Right lobe of liver (tissue), 6 donors: ENCODE results near the gene IFNA13. TPM values are rescaled to one million over a fixed set of nuclear protein-coding genes. Genes with fewer than 3 reads are reported as not detected.

Experiments used
- ATAC-seq, 4 donors: fragments of 200-7000 bp; cut with Tn5 transposase; one replicate each; pipeline ENCODE4 v1.9.1; 2020; ENCODE audit warnings: mild to moderate bottlenecking in 4 of 4, moderate library complexity in 4 of 4
- DNase-seq, 3 donors: peaks; one replicate each; pipeline ENCODE4 v3.0.0-alpha.2; 2020
- H3K27ac ChIP-seq, 3 donors: fragments of 200-600 bp; one replicate each; pipeline ENCODE4 v1.8.0; 2022
- H3K27me3 ChIP-seq, 2 donors: fragments of 200-600 bp; one replicate each; pipeline ENCODE4 v1.8.0; 2022
- H3K36me3 ChIP-seq, 4 donors: fragments of 200-600 bp; sonication (generic) in 1 of 4; one replicate each; pipeline versions ENCODE4 v1.5.1 to v1.8.0; 2017 to 2022; ENCODE audit warnings: control low read depth in 1 of 4
- H3K4me1 ChIP-seq, 4 donors: fragments of 200-600 bp; sonication (generic) in 1 of 4; one replicate each; pipeline versions ENCODE4 v1.5.1 to v1.8.0; 2017 to 2022; ENCODE audit warnings: control low read depth in 1 of 4
- H3K4me3 ChIP-seq, 3 donors: fragments of 200-600 bp; one replicate each; pipeline ENCODE4 v1.8.0; 2022
- H3K9me3 ChIP-seq, 4 donors: fragments of 200-600 bp; sonication (generic) in 1 of 4; one replicate each; pipeline versions ENCODE4 v1.5.1 to v1.8.0; 2017 to 2022; ENCODE audit warnings: control low read depth in 1 of 4
- POLR2A ChIP-seq: fragments of 450-650 bp; IDR thresholded peaks from one replicate; pipeline ENCODE4 v1.6.1; 2017; ENCODE audit warnings: antibody characterized with exemption, mild to moderate bottlenecking
- WGBS: methylation state at CpG from one replicate; pipeline ENCODE4 v1.1.6; 2018; ENCODE audit warnings: low coverage, low lambda C conversion rate; ENCODE audit not compliant: insufficient coverage; ENCODE audit errors: missing lambda C conversion rate; 5-methylcytosine and 5-hydroxymethylcytosine counted together
- intact Hi-C, 2 donors: fragments of 100-400 bp; cut with DNase I; formaldehyde crosslinking; loops; one replicate each; pipeline versions ENCODE4 v1.11.2 to v1.14.1; 2022
- total RNA-seq, 6 experiments: library from RNA; depleted of rRNA in 2 of 6; stranded (reverse); fragments of >200 nt in 2 of 6; fragmentation: NEBNext Ultra II Directional in 3 of 6; extraction: Animal tissue kit (Norgen Biotek cat#: 25700) in 3 of 6; gene quantifications; one replicate each; pipeline versions ENCODE4 v1.1.0 to v1.2.4, GENCODE V29; 2016 to 2023
- TF ChIP-seq, protein P1 (sequence below), 4 donors: fragments of 200-600 bp in 3 of 4; fragments of 450-650 bp in 1 of 4; IDR thresholded peaks; one replicate each; pipeline versions ENCODE4 v1.5.1 to v1.8.0; 2016 to 2022; ENCODE audit warnings: antibody characterized with exemption in 4 of 4, mild to moderate bottlenecking in 2 of 4
- donor health status: DM: no; HTN: yes; CAD: no.
- donor health status: DM: no; HTN: no; CAD: no.
- donor health status: DM: no; HTN: no; CAD: no.
- donor health status: DM: no; HTN: yes; CAD: no.
- donor health status: DM: no; HTN: yes; CAD: no.

The IFNA13 gene
- total RNA-seq, 6 experiments from 2014 or later = not detected

DNA sequence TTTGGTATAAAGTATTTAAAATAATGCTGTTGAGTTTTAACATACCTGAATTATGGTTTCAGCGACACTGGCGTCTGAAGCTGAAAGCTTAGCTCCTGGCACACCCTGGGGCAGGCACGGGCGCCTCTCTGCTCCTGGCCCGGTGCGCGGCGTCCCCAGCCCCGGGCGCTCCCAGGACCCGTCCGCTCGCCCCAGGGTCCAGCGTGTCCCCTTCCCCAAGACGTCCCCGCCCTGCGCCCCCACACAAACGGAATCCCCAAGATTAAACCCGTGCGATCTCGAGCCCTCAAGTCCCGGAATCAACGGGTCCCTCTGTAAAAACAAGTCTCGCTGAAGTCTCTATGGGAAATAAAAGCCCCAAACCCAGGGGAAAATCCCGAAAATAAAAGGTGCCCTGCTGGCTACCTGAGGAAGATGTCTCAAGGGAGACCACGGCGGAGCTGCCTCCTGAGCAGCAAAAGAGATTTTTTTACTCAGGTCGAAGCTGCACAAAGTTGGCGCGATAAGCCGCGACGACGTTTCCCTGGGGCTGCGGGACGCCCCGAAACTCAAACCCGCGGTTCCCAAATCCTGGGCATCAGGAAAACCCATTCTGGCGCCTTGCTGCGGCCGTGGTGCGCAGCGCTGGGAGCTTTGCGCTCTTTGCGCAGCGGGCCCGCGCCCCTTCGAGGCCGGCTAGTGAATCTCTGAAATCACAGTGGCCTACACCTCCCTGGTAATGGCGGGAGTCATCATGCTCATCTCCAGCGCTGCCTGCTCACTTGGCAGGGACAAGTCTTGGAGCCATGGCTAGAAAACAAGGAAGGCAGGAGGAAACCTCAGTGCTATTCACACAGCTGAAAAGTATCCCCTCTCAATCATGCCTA is 34.8 kb upstream of the IFNA13 start:
- DNase-seq (no peak), ATAC-seq (peak in 3 of 4 donors; percentile 33 to 43 (median 38))
- Histone ChIP-seq H3K27ac (no peak overlapping the region), H3K4me3 (no peak overlapping the region), H3K4me1 (peaks cover 0 to 8% (median 0%) of the 10 kb centered on the region in 4 donors), H3K36me3 (no peaks in the 10 kb centered on the region), H3K27me3 (peaks cover 0 to 11% of the 10 kb centered on the region in 2 donors), H3K9me3 (no peaks in the 10 kb centered on the region)
- no peak for TF ChIP-seq POLR2A
- TF ChIP-seq, protein P1, sequence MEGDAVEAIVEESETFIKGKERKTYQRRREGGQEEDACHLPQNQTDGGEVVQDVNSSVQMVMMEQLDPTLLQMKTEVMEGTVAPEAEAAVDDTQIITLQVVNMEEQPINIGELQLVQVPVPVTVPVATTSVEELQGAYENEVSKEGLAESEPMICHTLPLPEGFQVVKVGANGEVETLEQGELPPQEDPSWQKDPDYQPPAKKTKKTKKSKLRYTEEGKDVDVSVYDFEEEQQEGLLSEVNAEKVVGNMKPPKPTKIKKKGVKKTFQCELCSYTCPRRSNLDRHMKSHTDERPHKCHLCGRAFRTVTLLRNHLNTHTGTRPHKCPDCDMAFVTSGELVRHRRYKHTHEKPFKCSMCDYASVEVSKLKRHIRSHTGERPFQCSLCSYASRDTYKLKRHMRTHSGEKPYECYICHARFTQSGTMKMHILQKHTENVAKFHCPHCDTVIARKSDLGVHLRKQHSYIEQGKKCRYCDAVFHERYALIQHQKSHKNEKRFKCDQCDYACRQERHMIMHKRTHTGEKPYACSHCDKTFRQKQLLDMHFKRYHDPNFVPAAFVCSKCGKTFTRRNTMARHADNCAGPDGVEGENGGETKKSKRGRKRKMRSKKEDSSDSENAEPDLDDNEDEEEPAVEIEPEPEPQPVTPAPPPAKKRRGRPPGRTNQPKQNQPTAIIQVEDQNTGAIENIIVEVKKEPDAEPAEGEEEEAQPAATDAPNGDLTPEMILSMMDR (IDR thresholded peaks at IDR 0.05) = no peak
- 5% methylated on average over 21 of the region's 53 CpGs for WGBS
- intact Hi-C loops = no loop called here

DNA sequence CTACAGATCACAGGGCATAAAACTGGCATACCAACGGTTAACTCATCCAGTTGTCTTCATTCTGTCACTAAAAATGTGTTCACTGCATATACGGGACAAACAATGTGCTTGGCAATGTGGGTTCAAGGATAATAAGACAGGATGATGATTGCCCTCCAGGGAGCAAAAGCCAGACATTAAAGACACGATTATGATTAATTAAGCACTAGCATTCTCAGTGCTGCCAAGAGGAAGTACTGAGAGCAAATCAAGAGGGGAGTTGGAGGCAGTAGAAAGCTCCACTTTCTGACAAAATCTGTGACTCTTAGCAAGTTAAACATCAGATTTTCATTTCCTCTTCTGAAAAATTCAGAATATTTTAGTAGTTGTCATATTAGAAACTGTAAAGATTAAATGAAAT is 32.1 kb upstream of the IFNA13 start:
- ATAC-seq (no peak), DNase-seq (no peak)
- H3K9me3 ChIP-seq = no peaks in the 10 kb centered on the region
- H3K27ac ChIP-seq = no peak overlapping the region
- no peaks in the 10 kb centered on the region for H3K36me3 ChIP-seq
- H3K4me1 ChIP-seq = peaks cover 0 to 8% (median 0%) of the 10 kb centered on the region in 4 donors
- TF ChIP-seq, protein P1 (IDR thresholded peaks at IDR 0.05) = no peak
- no peak for TF ChIP-seq POLR2A
- intact Hi-C loops = no loop called here
- no peak overlapping the region for H3K4me3 ChIP-seq
- peaks cover 0 to 18% of the 10 kb centered on the region in 2 donors for H3K27me3 ChIP-seq
- WGBS = 23% methylated on average over 3 of the region's 3 CpGs

DNA sequence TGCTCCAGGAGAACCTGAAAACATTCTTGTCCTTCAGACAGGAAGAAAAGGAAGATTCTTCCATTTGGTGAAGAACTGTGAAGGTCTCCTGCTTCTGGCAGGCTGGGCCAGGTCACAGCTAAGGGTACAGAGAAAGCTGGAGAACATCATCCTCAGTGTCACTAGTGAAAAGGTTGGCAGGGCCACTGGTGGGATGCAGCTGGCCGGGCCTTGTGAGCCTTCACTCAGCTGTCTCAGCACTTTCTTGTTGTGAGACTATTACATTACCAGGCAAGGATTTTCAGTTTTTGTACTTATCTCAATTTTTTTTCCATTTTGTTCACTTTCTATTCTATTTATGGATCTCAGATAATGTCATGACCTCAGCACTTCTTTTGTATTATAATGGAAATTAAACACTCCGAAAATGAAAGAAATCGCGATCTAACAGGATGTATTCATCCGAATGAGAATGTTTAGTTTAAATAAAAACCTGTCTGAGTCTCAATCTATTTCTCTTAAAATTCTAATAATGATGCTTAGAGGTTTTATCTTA is 31.2 kb upstream of the IFNA13 start:
- Histone ChIP-seq H3K4me3 (no peak overlapping the region), H3K4me1 (peaks cover 0 to 8% (median 0%) of the 10 kb centered on the region in 4 donors), H3K9me3 (no peaks in the 10 kb centered on the region), H3K27ac (no peak overlapping the region), H3K36me3 (no peaks in the 10 kb centered on the region), H3K27me3 (peaks cover 0 to 24% of the 10 kb centered on the region in 2 donors)
- intact Hi-C loops = no loop called here
- TF ChIP-seq, protein P1 (IDR thresholded peaks at IDR 0.05) = no peak
- no peak for TF ChIP-seq POLR2A
- ATAC-seq (no peak), DNase-seq (no peak)
- WGBS = 70% methylated on average over 5 of the region's 5 CpGs

DNA sequence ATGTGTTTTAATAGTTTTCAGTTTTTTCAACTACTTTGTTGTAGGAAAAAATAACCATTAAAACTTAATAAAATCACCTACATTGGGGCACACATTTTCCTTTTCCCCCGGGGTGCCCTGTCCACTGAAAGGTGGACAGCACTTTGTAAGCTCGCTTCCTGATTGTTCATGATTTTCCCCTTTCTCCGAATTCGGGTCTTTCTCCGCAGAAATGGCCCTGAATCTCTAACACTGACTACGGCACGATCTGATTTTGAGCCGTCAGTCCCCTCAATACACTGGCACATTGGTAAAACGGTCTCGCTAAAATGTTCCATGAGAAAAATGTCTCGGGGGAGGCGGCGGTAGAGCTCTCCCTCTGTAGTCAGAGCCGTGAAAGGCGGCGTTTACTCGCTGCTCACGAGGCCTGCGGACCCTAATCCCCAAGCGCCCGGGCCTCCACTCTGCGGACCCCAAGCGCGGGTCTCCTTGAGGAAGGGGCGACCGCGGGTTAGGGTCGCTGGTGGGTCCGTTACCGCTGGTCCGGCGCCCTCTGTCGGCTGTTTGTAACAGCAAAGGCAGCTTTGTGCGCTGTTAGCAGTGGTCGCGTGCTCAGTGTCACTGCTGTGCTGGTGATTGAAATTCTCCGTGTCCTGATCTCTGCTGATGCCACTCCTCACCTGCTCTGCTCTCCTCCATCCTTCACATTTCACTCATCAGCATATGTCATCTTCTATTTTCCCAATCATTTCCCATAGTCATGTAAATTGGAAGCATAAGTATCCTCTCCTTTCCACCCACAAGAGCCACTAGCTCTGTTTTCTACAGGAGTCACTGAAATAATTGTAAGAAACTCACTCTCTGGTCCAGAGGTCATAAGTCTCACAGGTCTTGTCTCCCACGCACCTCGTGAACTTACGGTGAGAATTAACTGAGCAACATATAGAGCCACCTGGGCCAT is 28.2 kb upstream of the IFNA13 start:
- intact Hi-C loops = no loop called here
- DNase-seq (peak; percentile 56 to 69 (median 65)), ATAC-seq (peak; percentile 88 to 93 (median 90))
- no peaks in the 10 kb centered on the region for H3K9me3 ChIP-seq
- H3K4me3 ChIP-seq = peak overlapping the region; percentile 38 to 54 (median 41)
- no peaks in the 10 kb centered on the region for H3K36me3 ChIP-seq
- no peak for TF ChIP-seq POLR2A
- TF ChIP-seq, protein P1 (IDR thresholded peaks at IDR 0.05) = peak; percentile 69 to 86 (median 86)
- 9% methylated on average over 24 of the region's 40 CpGs for WGBS
- no peak overlapping the region for H3K27ac ChIP-seq
- H3K4me1 ChIP-seq = no peaks in the 10 kb centered on the region
- peaks cover 6 to 14% of the 10 kb centered on the region in 2 donors for H3K27me3 ChIP-seq
